Left lung (tissue), 10 donors: Measurements from ENCODE around the gene SWT1. TPM values are rescaled to one million over a fixed set of nuclear protein-coding genes. Genes with fewer than 3 reads are reported as not detected.
"Not testable (repeated sequence)": the region's sequence is repeated elsewhere in the genome, so short reads cannot be mapped to it uniquely, and the experiment has no call there.

Experiments
- ATAC-seq: fragments of 200-7000 bp; cut with Tn5 transposase; one replicate; pipeline ENCODE4 v1.9.1; 2020; ENCODE audit warnings: moderate library complexity
- DNase-seq, 4 donors: peaks; one replicate each; pipeline ENCODE4 v3.0.0-alpha.2; 2013 to 2020
- H3K27ac ChIP-seq, 2 donors: fragments of 200-600 bp; sonication (generic) in 1 of 2; one replicate each; pipeline versions ENCODE4 v1.5.0 to v1.8.0; 2020 to 2021
- H3K27me3 ChIP-seq, 2 donors: fragments of 200-600 bp; sonication (generic) in 1 of 2; one replicate each; pipeline versions ENCODE4 v1.5.0 to v1.8.0; 2020 to 2021
- H3K36me3 ChIP-seq, 2 donors: fragments of 200-600 bp; sonication (generic) in 1 of 2; one replicate each; pipeline versions ENCODE4 v1.5.0 to v1.8.0; 2020 to 2021
- H3K4me1 ChIP-seq, 2 donors: fragments of 200-600 bp; one replicate each; pipeline ENCODE4 v1.8.0; 2021
- H3K4me3 ChIP-seq, 2 donors: fragments of 200-600 bp; sonication (generic) in 1 of 2; one replicate each; pipeline versions ENCODE4 v1.5.0 to v1.8.0; 2020 to 2021; ENCODE audit warnings: mild to moderate bottlenecking in 1 of 2
- H3K9me3 ChIP-seq, 2 donors: fragments of 200-600 bp; sonication (generic) in 1 of 2; one replicate each; pipeline versions ENCODE4 v1.5.0 to v1.8.0; 2020 to 2021
- CTCF ChIP-seq, 2 donors: fragments of 200-600 bp; sonication (generic) in 1 of 2; IDR thresholded peaks; one replicate each; pipeline versions ENCODE4 v1.5.0 to v1.8.0; 2021; ENCODE audit warnings: antibody characterized with exemption in 2 of 2
- intact Hi-C, 2 donors: fragments of 100-400 bp; cut with DNase I; formaldehyde crosslinking; loops; one replicate each; pipeline versions ENCODE4 v1.11.2 to v1.14.2; 2022
- polyA plus RNA-seq, 6 donors: library from polyadenylated mRNA; unstranded; fragments of 120-200 nt; gene quantifications; one replicate each; pipeline ENCODE4 v1.2.1, GENCODE V29; 2013; ENCODE audit not compliant: insufficient read length in 6 of 6
- total RNA-seq, 2 donors: library from RNA; stranded (reverse); fragmentation: NEBNext Ultra II Directional; extraction: Animal tissue kit (Norgen Biotek cat#: 25700); gene quantifications; one replicate each; pipeline ENCODE4 v1.2.1, GENCODE V29; 2021
- donor health status: DM: no; HTN: yes; CAD: no.
- donor health status: DM: no; HTN: no; CAD: no.

SWT1 gene
- total and polyA plus RNA-seq, 8 donors, result 6.5 to 11.4 (median 9.5) TPM

- intact Hi-C loops, result no loop called here
- ATAC-seq, result no peak
- no peak for DNase-seq
Measured at GRCh38 chr1:185224132-185224531, 67.2 kb downstream of the SWT1 start.

GRCh38 chr1:185227161-185227560, 70.2 kb downstream of the SWT1 start:
- Histone ChIP-seq H3K4me3 (no peak overlapping the region), H3K4me1 (no peaks in the 10 kb centered on the region), H3K27me3 (no peaks in the 10 kb centered on the region), H3K9me3 (peaks cover 0 to 13% of the 10 kb centered on the region in 2 donors), H3K36me3 (peaks cover 0 to 20% of the 10 kb centered on the region in 2 donors), H3K27ac (no peak overlapping the region)
- intact Hi-C loops, result no loop called here
- DNase-seq (no peak), ATAC-seq (no peak)
- no peak for TF ChIP-seq CTCF (IDR thresholded peaks at IDR 0.05)

More at GRCh38 chr1:185224132-185224531, 67.2 kb downstream of the SWT1 start:
- no peak overlapping the region for H3K27ac ChIP-seq
- peaks cover 0 to 13% of the 10 kb centered on the region in 2 donors for H3K9me3 ChIP-seq
- H3K4me1 ChIP-seq, result no peaks in the 10 kb centered on the region
- peaks cover 0 to 22% of the 10 kb centered on the region in 2 donors for H3K36me3 ChIP-seq
- H3K27me3 ChIP-seq, result no peaks in the 10 kb centered on the region
- H3K4me3 ChIP-seq, result no peak overlapping the region
- no peak for TF ChIP-seq CTCF (IDR thresholded peaks at IDR 0.05)

- H3K27ac ChIP-seq, result no peak overlapping the region
- ATAC-seq (no peak), DNase-seq (no peak)
- H3K27me3 ChIP-seq, result no peaks in the 10 kb centered on the region
- peaks cover 0 to 5% of the 10 kb centered on the region in 2 donors for H3K9me3 ChIP-seq
- intact Hi-C loops, result no loop called here
- no peaks in the 10 kb centered on the region for H3K4me1 ChIP-seq
- no peak overlapping the region for H3K4me3 ChIP-seq
- peaks cover 0 to 11% of the 10 kb centered on the region in 2 donors for H3K36me3 ChIP-seq
- TF ChIP-seq CTCF (IDR thresholded peaks at IDR 0.05), result no peak
Measured at GRCh38 chr1:185228979-185229378, 72.0 kb downstream of the SWT1 start.

GRCh38 chr1:185229981-185230380, 73.0 kb downstream of the SWT1 start:
- Histone ChIP-seq H3K36me3 (peaks cover 0 to 10% of the 10 kb centered on the region in 2 donors), H3K27me3 (no peaks in the 10 kb centered on the region), H3K4me3 (no peak overlapping the region), H3K9me3 (no peaks in the 10 kb centered on the region), H3K27ac (no peak overlapping the region), H3K4me1 (no peaks in the 10 kb centered on the region)
- DNase-seq, result no peak
- ATAC-seq, result no peak
- intact Hi-C loops, result no loop called here
- no peak for TF ChIP-seq CTCF (IDR thresholded peaks at IDR 0.05)

- ATAC-seq (no peak), DNase-seq (no peak)
- Histone ChIP-seq H3K27ac (no peak overlapping the region), H3K36me3 (peaks cover 0 to 10% of the 10 kb centered on the region in 2 donors), H3K9me3 (no peaks in the 10 kb centered on the region), H3K4me3 (no peak overlapping the region), H3K4me1 (no peaks in the 10 kb centered on the region), H3K27me3 (no peaks in the 10 kb centered on the region)
- intact Hi-C loops, result no loop called here
- no peak for TF ChIP-seq CTCF (IDR thresholded peaks at IDR 0.05)
Measured at GRCh38 chr1:185232874-185233273, 75.9 kb downstream of the SWT1 start.

GRCh38 chr1:185234183-185234582, 77.2 kb downstream of the SWT1 start:
- H3K36me3 ChIP-seq, result peaks cover 0 to 10% of the 10 kb centered on the region in 2 donors
- ATAC-seq, H3K4me3 ChIP-seq, intact Hi-C loops, H3K27me3 ChIP-seq, H3K4me1 ChIP-seq, H3K27ac ChIP-seq, DNase-seq, H3K9me3 ChIP-seq: not testable (repeated sequence)

- H3K9me3 ChIP-seq, result not testable (repeated sequence)
Measured at GRCh38 chr1:185237176-185237575, 80.2 kb downstream of the SWT1 start.

More at GRCh38 chr1:185237176-185237575, 80.2 kb downstream of the SWT1 start:
- H3K4me3 ChIP-seq, H3K27me3 ChIP-seq, DNase-seq, H3K36me3 ChIP-seq, ATAC-seq, H3K4me1 ChIP-seq, H3K27ac ChIP-seq, intact Hi-C loops: not testable (repeated sequence)
